ENCODE measurements around the gene ACOT11. TPM values are rescaled to one million over a fixed set of nuclear protein-coding genes. Genes with fewer than 3 reads are reported as not detected.
A peak's percentile ranks its signal among the peaks of the same experiment; 100 is the strongest.

Gene ACOT11
- total and polyA plus RNA-seq, 2 of the 13 experiments (the other 11 are each of a cell fraction or from before 2014, with no cell fraction given): 2.6 to 3.3 TPM

DNA sequence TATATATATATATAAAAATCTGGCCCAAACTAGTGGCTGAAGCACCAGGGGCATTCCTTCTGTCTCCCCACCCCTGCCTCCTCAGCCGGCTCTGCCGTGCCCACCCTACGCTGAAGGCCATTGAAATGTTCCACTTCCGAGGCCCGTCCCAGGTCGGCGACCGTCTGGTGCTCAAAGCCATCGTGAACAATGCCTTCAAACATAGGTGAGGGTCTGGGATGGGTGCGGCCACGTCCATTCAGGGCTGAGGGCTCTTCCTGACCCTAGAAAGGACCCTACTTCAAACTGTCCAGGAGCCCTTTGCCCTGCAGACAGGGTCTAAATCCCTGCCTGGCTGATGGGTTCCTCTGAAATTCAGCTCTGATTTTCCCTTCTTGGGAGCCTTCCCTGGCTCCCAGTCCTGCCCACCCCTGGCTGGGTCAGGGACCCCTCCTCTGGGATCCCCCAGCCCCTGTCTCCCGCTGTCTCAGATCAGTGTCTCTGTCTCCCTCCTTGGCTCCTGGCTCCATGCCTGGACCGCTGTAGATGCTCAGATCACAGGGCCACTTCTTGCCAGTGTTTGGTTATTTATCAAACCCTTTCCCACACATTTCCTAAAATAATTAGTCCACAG is 51.3 kb downstream of the ACOT11 start (continued):
- TF ChIP-seq, protein P1, sequence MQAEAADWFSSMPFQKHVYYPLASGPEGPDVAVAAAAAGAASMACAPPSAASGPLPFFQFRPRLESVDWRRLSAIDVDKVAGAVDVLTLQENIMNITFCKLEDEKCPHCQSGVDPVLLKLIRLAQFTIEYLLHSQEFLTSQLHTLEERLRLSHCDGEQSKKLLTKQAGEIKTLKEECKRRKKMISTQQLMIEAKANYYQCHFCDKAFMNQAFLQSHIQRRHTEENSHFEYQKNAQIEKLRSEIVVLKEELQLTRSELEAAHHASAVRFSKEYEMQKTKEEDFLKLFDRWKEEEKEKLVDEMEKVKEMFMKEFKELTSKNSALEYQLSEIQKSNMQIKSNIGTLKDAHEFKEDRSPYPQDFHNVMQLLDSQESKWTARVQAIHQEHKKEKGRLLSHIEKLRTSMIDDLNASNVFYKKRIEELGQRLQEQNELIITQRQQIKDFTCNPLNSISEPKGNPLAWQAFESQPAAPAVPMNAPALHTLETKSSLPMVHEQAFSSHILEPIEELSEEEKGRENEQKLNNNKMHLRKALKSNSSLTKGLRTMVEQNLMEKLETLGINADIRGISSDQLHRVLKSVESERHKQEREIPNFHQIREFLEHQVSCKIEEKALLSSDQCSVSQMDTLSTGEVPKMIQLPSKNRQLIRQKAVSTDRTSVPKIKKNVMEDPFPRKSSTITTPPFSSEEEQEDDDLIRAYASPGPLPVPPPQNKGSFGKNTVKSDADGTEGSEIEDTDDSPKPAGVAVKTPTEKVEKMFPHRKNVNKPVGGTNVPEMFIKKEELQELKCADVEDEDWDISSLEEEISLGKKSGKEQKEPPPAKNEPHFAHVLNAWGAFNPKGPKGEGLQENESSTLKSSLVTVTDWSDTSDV (CRISPR knock-in tag; IDR thresholded peaks at IDR 0.05): no peak
- no peak for TF ChIP-seq ZMYM3 (CRISPR knock-in tag; IDR thresholded peaks at IDR 0.05)
- TF ChIP-seq, protein P2, sequence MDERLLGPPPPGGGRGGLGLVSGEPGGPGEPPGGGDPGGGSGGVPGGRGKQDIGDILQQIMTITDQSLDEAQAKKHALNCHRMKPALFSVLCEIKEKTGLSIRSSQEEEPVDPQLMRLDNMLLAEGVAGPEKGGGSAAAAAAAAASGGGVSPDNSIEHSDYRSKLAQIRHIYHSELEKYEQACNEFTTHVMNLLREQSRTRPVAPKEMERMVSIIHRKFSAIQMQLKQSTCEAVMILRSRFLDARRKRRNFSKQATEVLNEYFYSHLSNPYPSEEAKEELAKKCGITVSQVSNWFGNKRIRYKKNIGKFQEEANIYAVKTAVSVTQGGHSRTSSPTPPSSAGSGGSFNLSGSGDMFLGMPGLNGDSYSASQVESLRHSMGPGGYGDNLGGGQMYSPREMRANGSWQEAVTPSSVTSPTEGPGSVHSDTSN (CRISPR knock-in tag; IDR thresholded peaks at IDR 0.05): no peak
- TF ChIP-seq ZBTB38 (CRISPR knock-in tag; IDR thresholded peaks at IDR 0.05): no peak

DNA sequence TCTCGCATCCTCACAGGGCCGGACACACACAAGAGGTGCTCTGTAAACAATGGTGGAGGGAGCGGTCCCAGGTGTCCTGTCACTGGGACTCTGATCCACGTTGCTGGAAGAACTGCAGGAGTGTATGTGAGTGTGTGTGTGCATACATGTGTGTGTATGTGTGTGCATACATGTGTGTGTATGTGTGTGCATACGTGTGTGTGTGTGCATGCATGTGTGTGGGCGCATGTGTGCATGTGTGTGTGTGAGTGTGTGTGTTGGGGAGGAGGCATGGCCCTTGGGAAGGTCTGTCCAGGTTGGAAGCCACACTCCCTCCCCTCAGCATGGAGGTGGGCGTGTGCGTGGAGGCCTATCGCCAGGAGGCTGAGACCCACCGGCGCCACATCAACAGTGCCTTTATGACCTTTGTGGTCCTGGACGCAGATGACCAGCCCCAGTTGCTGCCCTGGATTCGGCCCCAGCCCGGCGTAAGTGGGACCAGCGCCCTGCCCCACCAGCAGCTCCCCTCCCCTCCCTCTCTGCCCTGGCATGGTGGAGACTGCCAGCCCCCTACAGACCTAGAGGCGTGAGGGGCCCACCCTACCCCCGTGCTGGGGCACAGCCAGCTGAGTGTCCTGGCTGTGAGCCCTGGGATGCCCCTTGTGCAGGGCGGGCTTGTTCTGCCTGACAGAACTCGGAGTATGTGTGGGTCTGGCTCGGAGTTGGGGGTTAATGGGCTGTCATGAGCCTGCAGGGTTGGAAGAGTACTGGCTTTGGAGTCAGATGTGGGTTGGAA is 53.1 kb downstream of the ACOT11 start:
- TF ChIP-seq RAD21 (CRISPR knock-in tag; IDR thresholded peaks at IDR 0.05): no peak
- TF ChIP-seq, protein P3, sequence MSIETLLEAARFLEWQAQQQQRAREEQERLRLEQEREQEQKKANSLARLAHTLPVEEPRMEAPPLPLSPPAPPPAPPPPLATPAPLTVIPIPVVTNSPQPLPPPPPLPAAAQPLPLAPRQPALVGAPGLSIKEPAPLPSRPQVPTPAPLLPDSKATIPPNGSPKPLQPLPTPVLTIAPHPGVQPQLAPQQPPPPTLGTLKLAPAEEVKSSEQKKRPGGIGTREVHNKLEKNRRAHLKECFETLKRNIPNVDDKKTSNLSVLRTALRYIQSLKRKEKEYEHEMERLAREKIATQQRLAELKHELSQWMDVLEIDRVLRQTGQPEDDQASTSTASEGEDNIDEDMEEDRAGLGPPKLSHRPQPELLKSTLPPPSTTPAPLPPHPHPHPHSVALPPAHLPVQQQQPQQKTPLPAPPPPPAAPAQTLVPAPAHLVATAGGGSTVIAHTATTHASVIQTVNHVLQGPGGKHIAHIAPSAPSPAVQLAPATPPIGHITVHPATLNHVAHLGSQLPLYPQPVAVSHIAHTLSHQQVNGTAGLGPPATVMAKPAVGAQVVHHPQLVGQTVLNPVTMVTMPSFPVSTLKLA (IDR thresholded peaks at IDR 0.05): peak; percentile 65
- Histone ChIP-seq H3K9ac (ENCODE audit: insufficient read depth, low read depth, low read length) (no peak overlapping the region), H3K4me1 (ENCODE audit: insufficient read depth, low read length) (peaks cover 15% of the 10 kb centered on the region), H3K9me3 (ENCODE audit: low read length) (no peaks in the 10 kb centered on the region), H3K27me3 (ENCODE audit: control insufficient read depth in 1 of 2, insufficient read depth in 2 of 2, low read length in 2 of 2) (no peaks in the 10 kb centered on the region), H2AFZ (ENCODE audit: low read length) (no peak overlapping the region), H3K4me3 (replicated peaks in 1 of 3; ENCODE audit: insufficient read depth in 1 of 3, low read depth in 2 of 3, low read length in 3 of 3) (no peak overlapping the region), H3K79me2 (ENCODE audit: insufficient read depth, low read length) (no peaks in the 10 kb centered on the region), H3K4me2 (ENCODE audit: low read depth, low read length) (no peak overlapping the region), H3K27ac (ENCODE audit: extremely low read length, insufficient read depth, low read length) (no peak overlapping the region), H4K20me1 (ENCODE audit: insufficient read depth, low read length) (no peaks in the 10 kb centered on the region), H3K36me3 (replicated peaks in 1 of 2; ENCODE audit: control insufficient read depth in 1 of 2, insufficient read depth in 2 of 2, low read length in 2 of 2) (no peaks in the 10 kb centered on the region)
- WGBS (ENCODE audit: low lambda C conversion rate): 89% methylated on average over 13 of the region's 21 CpGs
- in situ Hi-C loops (cut with HindIII; ENCODE audit: extremely low pct_ligation_motif_present, low pct_unique_long_range_greater_than_20kb) (no loop called here), intact Hi-C loops (cut with micrococcal nuclease; ENCODE audit: unreplicated experiment) (no loop called here)
- BruUV-seq (replicated peaks): no TSS peak
- CTCF ChIA-PET (ENCODE audit: low intra/inter-chr PET ratio, low total read pairs): no interaction called here
- DNase-seq (ENCODE audit: low spot score) (no peak), ATAC-seq (no peak; the same call in 1 of the 3 replicates), FAIRE-seq (no peak)
- POLR2A ChIA-PET: no interaction called here

Data from HepG2 (cell line).